Vagina (tissue), 2 donors: Measurements from ENCODE around the gene CTH.

Experiments
- POLR2A ChIP-seq, 2 donors: fragments of 450-650 bp; IDR thresholded peaks; one replicate each; pipeline ENCODE4 v1.6.1; 2017; ENCODE audit warnings: antibody characterized with exemption in 2 of 2, mild to moderate bottlenecking in 2 of 2, moderate library complexity in 2 of 2
- POLR2AphosphoS5 ChIP-seq, 2 donors: sonication (generic); formaldehyde crosslinking; IDR thresholded peaks; one replicate each; pipeline ENCODE4 v1.9.0; 2017; ENCODE audit warnings: antibody characterized with exemption in 2 of 2, mild to moderate bottlenecking in 2 of 2, low read depth in 1 of 2; ENCODE audit not compliant: insufficient read depth in 1 of 2
- TF ChIP-seq, protein P1 (sequence below), 3 experiments: fragments of 450-650 bp in 2 of 3; fragments of 200-600 bp in 1 of 3; sonication (generic) in 1 of 3; IDR thresholded peaks; one replicate each; pipeline ENCODE4 v1.5.1; 2017 to 2019; ENCODE audit warnings: antibody characterized with exemption in 3 of 3, mild to moderate bottlenecking in 2 of 3, moderate library complexity in 2 of 3

DNA sequence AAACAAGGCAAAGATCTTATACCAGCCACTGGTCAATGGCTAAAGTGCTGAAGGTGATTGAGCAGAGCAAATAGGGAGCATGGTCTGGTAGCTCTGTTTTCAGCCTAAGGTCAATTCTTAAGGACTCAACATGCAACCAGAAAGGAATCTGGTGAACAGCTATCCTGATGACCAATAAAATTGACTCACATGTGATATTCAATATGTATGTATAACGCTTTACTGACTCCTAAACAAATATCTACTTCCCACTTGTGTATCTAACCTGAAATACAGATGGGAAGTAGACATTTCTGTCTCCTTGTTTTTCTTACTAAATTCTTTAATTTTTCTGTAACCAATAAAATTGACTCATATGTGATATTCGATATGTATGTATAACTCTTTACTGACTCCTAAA, 24.9 kb upstream of the CTH start:
- TF ChIP-seq, protein P1, sequence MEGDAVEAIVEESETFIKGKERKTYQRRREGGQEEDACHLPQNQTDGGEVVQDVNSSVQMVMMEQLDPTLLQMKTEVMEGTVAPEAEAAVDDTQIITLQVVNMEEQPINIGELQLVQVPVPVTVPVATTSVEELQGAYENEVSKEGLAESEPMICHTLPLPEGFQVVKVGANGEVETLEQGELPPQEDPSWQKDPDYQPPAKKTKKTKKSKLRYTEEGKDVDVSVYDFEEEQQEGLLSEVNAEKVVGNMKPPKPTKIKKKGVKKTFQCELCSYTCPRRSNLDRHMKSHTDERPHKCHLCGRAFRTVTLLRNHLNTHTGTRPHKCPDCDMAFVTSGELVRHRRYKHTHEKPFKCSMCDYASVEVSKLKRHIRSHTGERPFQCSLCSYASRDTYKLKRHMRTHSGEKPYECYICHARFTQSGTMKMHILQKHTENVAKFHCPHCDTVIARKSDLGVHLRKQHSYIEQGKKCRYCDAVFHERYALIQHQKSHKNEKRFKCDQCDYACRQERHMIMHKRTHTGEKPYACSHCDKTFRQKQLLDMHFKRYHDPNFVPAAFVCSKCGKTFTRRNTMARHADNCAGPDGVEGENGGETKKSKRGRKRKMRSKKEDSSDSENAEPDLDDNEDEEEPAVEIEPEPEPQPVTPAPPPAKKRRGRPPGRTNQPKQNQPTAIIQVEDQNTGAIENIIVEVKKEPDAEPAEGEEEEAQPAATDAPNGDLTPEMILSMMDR (IDR thresholded peaks at IDR 0.05): no peak
- no peak for TF ChIP-seq POLR2A (IDR thresholded peaks at IDR 0.05)
- TF ChIP-seq POLR2AphosphoS5 (IDR thresholded peaks at IDR 0.05; ENCODE audit: insufficient read depth in 1 of 2, low read depth in 1 of 2): no peak
